WI38 (cell line): ENCODE data around the gene PRR3.

Experiments used
- H3K4me3 ChIP-seq: 2 replicates; pipeline ENCODE4 v1.5.1; 2011; ENCODE audit warnings: low read depth, mild to moderate bottlenecking, control low read depth, low read length
- CTCF ChIP-seq: IDR thresholded peaks from 2 replicates; pipeline ENCODE4 v1.5.1; 2012; ENCODE audit warnings: low read depth, mild to moderate bottlenecking, control low read depth, low read length

PRR3 gene

DNA sequence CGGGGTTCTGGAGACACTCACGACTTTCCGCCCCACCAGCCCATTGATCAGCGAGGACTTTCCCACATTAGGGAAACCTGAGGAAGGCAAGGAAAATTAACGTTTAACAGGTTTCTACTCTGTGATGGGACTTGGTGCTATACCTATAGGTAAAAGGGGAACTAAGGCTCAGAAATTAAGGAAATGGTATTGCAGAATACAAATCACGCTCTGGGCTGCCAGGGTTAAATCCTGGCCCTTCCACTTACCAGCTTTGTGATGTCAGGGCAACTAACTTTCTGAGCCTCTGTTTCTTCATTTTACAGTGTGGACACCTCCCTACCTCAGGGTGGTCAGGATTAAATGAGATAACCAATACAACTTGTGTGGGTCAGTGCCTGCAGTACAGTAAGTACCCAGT is 9.6 kb upstream of the PRR3 start:
- H3K4me3 ChIP-seq = no peak overlapping the region
- TF ChIP-seq CTCF = no peak

- TF ChIP-seq CTCF = no peak
- no peak overlapping the region for H3K4me3 ChIP-seq
These were observed 8.7 kb upstream of the PRR3 start for GRCh38 chr6:30548375-30548774.

DNA sequence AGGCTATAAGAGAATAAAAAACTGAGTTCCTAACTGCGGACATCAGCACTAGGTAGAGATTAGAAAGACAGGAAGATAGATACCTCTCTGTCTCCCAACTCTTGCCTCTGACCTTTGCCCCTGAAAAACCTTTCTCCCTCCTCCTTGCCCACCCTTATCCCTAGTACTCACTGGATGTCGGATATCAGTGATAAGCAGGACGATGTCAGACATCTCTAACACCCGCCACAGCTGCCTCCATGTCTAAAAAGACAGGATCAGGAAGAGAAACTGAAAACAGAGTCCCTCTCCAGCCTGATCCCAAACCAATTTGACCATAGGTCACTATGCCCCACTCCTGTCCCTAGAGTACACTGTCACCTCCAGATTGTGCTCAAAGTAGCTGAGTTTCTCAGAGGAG is 2.7 kb upstream of the PRR3 start:
- H3K4me3 ChIP-seq = peak overlapping the region; percentile 98; the same call in 1 of the 2 replicates
- TF ChIP-seq CTCF = no peak

GRCh38 chr6:30554962-30555815 is 1.9 kb upstream of the PRR3 start:
- no peak for TF ChIP-seq CTCF
- peak overlapping the region; percentile 98 for H3K4me3 ChIP-seq

DNA sequence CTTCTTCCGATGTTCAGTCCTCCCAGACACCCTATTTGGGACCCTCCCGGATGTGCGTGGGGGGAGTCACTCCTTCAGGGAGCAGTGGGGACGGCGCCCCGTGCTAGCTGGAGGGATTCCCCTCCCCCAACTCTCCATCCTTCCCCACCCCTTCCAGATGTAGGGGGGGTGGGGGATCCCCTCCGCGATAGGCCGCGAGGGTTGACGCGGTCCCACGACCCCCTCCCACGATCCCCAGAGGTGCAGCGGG is 1.4 kb upstream of the PRR3 start:
- no peak for TF ChIP-seq CTCF
- H3K4me3 ChIP-seq = peak overlapping the region; percentile 98

- no peak for TF ChIP-seq CTCF
- H3K4me3 ChIP-seq = peak within 1 kb of the TSS; percentile 98
These were observed 809 bp upstream of the PRR3 start, which contains the start of gene GNL1 for GRCh38 chr6:30556066-30556905. GNL1 (minus strand) TSS chr6:30556489; CDS start chr6:30556203, 286 bp downstream.

DNA sequence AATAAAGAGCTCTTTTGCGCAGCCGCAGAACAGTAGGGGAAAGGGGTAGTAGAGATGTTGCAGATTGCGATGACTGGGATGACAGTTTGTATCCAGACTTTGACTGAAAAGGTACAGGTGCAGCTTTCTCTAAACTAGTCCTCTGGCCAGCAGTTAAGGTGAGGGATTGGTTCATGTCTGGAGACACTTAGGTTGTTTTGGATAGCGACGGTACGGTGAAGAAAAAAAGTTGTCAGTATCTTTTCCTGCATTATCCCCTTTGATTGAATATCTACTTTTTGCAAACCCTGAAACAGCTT is 537 bp downstream of the PRR3 start:
- H3K4me3 ChIP-seq = peak overlapping the region; percentile 98
- TF ChIP-seq CTCF = no peak
